Mucosa of stomach (tissue), 1 donor: ENCODE results near the gene MX1.
A peak's percentile ranks its signal among the peaks of the same experiment; 100 is the strongest.

Source experiments
- H3K27me3 ChIP-seq: one replicate; pipeline ENCODE4 v1.7.0; 2013; ENCODE audit warnings: mild to moderate bottlenecking, low read length; ENCODE audit not compliant: control insufficient read depth, insufficient read depth
- H3K36me3 ChIP-seq: one replicate; pipeline ENCODE4 v1.7.0; 2013; ENCODE audit warnings: low read length; ENCODE audit not compliant: control insufficient read depth, insufficient read depth
- H3K4me1 ChIP-seq: one replicate; pipeline ENCODE4 v1.7.0; 2013; ENCODE audit warnings: mild to moderate bottlenecking, low read length; ENCODE audit not compliant: control insufficient read depth, insufficient read depth
- H3K4me3 ChIP-seq: one replicate; pipeline ENCODE4 v1.7.0; 2013; ENCODE audit warnings: low read length
- H3K9ac ChIP-seq: one replicate; pipeline ENCODE4 v1.7.0; 2013; ENCODE audit warnings: mild to moderate bottlenecking, low read length, moderate library complexity
- H3K9me3 ChIP-seq: one replicate; pipeline ENCODE4 v1.7.0; 2013; ENCODE audit warnings: mild to moderate bottlenecking, low read length, moderate library complexity; ENCODE audit not compliant: control insufficient read depth
- donor health status: Pancreatic carcinoma.

MX1 gene, protein sequence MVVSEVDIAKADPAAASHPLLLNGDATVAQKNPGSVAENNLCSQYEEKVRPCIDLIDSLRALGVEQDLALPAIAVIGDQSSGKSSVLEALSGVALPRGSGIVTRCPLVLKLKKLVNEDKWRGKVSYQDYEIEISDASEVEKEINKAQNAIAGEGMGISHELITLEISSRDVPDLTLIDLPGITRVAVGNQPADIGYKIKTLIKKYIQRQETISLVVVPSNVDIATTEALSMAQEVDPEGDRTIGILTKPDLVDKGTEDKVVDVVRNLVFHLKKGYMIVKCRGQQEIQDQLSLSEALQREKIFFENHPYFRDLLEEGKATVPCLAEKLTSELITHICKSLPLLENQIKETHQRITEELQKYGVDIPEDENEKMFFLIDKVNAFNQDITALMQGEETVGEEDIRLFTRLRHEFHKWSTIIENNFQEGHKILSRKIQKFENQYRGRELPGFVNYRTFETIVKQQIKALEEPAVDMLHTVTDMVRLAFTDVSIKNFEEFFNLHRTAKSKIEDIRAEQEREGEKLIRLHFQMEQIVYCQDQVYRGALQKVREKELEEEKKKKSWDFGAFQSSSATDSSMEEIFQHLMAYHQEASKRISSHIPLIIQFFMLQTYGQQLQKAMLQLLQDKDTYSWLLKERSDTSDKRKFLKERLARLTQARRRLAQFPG

DNA sequence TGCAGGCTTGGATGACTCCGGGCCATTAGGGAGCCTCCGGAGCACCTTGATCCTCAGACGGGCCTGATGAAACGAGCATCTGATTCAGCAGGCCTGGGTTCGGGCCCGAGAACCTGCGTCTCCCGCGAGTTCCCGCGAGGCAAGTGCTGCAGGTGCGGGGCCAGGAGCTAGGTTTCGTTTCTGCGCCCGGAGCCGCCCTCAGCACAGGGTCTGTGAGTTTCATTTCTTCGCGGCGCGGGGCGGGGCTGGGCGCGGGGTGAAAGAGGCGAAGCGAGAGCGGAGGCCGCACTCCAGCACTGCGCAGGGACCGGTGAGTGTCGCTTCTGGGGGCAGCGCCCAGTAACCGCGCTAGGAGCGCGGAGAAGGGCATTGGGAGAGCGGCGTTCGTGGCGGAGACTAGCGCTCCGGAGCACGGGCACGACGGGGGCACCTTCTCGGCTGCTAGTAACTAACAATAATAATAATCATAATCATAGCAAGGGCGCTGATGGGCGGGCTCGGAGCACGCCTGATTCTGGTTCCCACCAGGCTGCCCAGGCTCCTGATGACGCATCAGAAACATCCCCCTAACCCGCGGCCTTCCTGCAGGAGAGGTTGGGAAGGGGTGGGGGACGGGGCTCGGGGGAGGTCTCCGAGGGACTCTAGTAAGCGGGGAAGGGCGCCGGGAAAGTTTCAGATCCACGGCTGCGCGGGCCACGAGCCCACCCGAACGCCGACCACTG, at the start of gene MX1:
Gene MX1 (plus strand): TSS at position 286 of the 722 bp plus-strand sequence. CDS start 5,832 bp downstream, outside the sequence.
- peak within 1 kb of the TSS; percentile 54 for H3K4me3 ChIP-seq
- H3K9ac ChIP-seq: peak within 1 kb of the TSS; percentile 85
- no peaks in the 10 kb centered on the region for H3K36me3 ChIP-seq
- no peaks in the 10 kb centered on the region for H3K27me3 ChIP-seq
- peaks cover 25% of the 10 kb centered on the region for H3K4me1 ChIP-seq
- H3K9me3 ChIP-seq: no peaks in the 10 kb centered on the region

DNA sequence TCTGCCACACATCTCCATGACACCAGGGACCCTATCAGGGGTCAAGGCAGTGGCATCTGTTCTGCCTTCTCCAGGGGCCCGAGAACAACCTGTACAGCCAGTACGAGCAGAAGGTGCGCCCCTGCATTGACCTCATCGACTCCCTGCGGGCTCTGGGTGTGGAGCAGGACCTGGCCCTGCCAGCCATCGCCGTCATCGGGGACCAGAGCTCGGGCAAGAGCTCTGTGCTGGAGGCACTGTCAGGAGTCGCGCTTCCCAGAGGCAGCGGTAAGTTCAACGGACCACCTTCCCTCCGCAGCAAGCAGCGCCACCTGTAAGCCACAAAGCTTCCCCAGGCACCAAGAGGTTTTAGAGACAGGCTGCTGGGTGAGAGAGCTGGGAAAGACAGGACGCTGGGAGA, 48.3 kb upstream of the MX1 start:
- no peaks in the 10 kb centered on the region for H3K27me3 ChIP-seq
- H3K4me1 ChIP-seq: peaks cover 5% of the 10 kb centered on the region
- H3K36me3 ChIP-seq: no peaks in the 10 kb centered on the region
- no peak overlapping the region for H3K4me3 ChIP-seq
- H3K9me3 ChIP-seq: no peaks in the 10 kb centered on the region
- no peak overlapping the region for H3K9ac ChIP-seq

DNA sequence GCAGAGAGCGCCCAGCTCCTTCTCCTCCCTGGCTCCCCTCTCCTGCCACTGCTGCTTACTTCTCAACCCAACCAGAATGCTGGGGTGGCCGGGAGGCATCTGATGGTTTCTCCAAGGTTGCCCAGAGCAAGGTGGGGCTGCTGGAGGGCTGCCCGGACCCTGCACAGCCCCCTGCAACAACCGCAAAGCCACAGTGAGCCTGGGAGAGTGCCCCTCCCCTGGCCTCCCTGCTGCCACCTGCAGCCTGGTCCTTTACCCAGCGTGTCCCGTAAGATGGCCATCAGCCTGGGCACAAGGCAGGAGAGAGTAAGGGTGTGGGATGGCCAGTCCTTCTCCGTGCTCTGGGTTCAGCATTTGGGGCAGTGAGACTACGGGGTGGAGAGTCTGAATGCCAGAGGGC, 47.2 kb upstream of the MX1 start:
- Histone ChIP-seq H3K9me3 (no peaks in the 10 kb centered on the region), H3K36me3 (no peaks in the 10 kb centered on the region), H3K27me3 (no peaks in the 10 kb centered on the region), H3K4me3 (no peak overlapping the region), H3K9ac (no peak overlapping the region), H3K4me1 (no peaks in the 10 kb centered on the region)

DNA sequence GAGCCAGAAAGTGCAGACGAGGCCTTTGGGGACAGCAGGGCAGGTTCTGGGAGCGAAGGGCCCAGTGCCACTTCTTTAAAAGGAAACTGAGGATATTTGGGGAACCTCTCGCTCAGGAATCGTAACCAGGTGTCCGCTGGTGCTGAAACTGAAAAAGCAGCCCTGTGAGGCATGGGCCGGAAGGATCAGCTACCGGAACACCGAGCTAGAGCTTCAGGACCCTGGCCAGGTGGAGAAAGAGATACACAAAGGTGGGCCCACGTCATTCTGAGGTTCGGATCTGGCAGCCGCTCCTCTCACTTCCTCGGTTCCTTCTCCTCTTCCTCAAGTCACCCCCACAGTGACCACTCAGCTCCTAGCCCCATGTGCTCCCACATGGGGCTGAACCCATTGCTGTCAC, 46.1 kb upstream of the MX1 start:
- H3K4me3 ChIP-seq: no peak overlapping the region
- no peak overlapping the region for H3K9ac ChIP-seq
- no peaks in the 10 kb centered on the region for H3K36me3 ChIP-seq
- H3K9me3 ChIP-seq: no peaks in the 10 kb centered on the region
- H3K4me1 ChIP-seq: no peaks in the 10 kb centered on the region
- no peaks in the 10 kb centered on the region for H3K27me3 ChIP-seq

DNA sequence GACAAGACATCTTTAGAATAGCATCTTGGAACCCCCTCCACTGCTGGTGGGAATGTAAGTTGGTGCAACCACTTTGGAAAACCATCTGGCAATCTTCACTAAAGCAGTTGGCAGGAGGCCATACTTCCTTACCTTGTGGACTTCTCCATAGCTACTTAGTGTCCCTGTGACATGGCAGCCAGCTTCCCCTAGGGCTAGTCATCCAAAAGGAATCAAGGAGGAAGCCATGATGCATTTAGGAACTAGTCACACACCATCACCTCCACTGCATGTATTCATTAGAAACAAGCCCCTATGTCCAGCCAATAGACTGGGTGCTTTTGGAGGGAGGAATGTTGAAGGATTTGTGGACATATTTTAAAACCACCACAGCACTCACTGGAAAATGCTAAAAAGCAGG, 44.3 kb upstream of the MX1 start:
- H3K36me3 ChIP-seq: peaks cover 5% of the 10 kb centered on the region
- no peak overlapping the region for H3K9ac ChIP-seq
- no peaks in the 10 kb centered on the region for H3K4me1 ChIP-seq
- H3K27me3 ChIP-seq: no peaks in the 10 kb centered on the region
- no peaks in the 10 kb centered on the region for H3K9me3 ChIP-seq
- no peak overlapping the region for H3K4me3 ChIP-seq

DNA sequence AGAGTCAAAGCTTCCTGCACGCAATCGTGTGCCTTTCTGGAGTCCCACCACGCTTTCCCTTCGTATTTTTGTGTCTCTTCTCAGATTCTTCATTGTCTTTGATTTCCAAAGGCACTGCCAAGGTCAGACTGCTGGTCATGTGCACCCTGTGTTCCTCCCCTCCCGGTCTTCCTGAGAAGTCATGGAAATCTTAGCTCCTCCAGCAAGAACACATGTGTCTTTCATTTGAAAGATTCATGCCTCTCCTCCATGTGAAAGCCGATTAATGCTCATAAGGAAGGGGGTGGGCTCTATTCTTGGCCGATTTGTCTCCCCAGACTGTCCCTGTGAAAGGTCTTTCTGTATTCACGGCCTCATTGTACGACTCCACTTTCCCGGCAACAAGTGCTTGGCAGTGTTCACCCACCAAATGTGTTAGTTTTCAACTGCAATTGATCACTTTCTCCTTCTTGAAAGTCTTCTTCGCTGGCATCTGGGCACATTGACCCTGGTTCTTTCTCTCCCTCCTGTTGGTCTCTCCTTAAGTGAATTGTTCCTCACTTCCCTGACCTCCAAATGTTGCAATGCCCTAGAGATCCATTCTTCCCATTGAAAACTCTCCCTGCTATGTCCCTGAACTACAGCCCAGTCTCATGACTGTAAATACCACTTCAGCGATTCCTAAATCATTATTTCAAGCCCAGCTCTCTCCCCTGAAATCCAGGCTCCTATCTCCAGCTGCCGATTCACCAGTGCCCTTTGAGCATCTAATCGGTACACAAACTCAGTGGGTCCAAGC, 38.8 kb upstream of the MX1 start:
- no peaks in the 10 kb centered on the region for H3K9me3 ChIP-seq
- H3K4me3 ChIP-seq: no peak overlapping the region
- H3K27me3 ChIP-seq: no peaks in the 10 kb centered on the region
- H3K4me1 ChIP-seq: no peaks in the 10 kb centered on the region
- no peak overlapping the region for H3K9ac ChIP-seq
- H3K36me3 ChIP-seq: peaks cover 5% of the 10 kb centered on the region

DNA sequence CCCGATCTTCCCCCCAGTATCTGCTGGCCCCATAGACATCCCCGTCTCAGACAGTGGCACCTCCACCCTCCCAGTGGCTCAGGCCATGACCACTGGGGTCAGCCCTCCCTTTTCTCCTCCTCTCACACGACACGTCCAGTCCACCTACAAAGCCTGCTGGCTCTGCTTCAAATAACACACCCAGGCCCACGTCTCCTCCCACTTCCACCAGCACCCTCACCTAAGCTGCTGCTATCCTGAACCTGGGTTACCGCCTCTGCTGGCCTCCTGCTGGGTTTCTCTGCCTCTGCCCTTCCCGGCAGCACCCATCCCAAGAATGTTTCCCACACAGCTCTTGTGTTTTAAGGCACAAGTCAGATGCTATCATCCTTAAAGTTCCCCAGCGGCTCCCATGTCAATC, 38.2 kb upstream of the MX1 start:
- Histone ChIP-seq H3K27me3 (no peaks in the 10 kb centered on the region), H3K9me3 (no peaks in the 10 kb centered on the region), H3K36me3 (peaks cover 5% of the 10 kb centered on the region), H3K4me1 (no peaks in the 10 kb centered on the region), H3K4me3 (no peak overlapping the region), H3K9ac (no peak overlapping the region)

DNA sequence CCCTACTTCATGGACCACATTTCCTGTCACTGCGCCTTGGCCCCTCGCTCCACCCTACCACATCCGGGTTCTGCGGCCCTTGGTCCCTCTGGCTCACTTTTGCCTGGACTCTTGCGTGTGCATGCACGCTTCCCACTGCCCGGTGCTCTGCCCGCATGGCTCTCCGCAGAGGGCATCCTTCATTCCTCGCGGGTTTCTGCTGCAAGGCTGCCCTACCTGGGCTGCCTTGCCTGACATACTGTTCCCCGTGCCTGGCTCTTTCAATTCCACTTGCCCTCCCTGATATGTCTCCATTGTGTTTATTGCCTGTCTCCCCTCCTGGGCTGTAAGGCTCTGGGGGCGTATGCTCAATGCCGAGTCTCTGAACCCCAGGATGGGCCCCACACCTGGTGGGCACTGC, 37.8 kb upstream of the MX1 start:
- no peaks in the 10 kb centered on the region for H3K9me3 ChIP-seq
- H3K9ac ChIP-seq: no peak overlapping the region
- no peaks in the 10 kb centered on the region for H3K27me3 ChIP-seq
- H3K36me3 ChIP-seq: peaks cover 5% of the 10 kb centered on the region
- no peak overlapping the region for H3K4me3 ChIP-seq
- no peaks in the 10 kb centered on the region for H3K4me1 ChIP-seq

DNA sequence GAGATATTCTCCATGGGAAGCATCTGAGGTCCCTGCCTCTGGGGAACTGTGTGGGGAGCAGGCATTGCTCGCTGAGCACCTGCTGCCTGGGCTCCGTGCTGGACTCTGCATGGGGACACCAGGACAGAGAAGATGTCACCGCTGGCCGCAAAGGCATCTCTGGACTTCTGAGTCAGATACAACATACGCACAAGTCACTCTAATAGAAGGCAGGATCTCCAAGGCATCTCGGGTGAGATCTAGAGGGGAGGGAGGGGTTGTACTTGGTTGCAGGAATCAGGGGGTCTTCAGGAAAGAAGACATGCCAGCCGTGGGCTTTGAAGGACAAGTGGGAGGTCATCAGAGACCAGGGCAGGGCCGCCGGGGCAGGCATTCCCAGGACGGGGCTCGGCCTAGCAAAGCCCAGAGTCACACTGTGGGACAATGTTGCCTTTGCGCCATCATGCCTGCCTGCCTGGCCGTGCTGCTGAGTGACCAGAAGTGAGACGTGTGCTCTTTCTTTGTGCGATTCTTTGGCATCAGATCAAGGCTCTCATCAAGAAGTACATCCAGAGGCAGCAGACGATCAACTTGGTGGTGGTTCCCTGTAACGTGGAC, 35.9 kb upstream of the MX1 start:
- no peaks in the 10 kb centered on the region for H3K4me1 ChIP-seq
- H3K27me3 ChIP-seq: no peaks in the 10 kb centered on the region
- no peak overlapping the region for H3K4me3 ChIP-seq
- peaks cover 5% of the 10 kb centered on the region for H3K36me3 ChIP-seq
- no peak overlapping the region for H3K9ac ChIP-seq
- H3K9me3 ChIP-seq: no peaks in the 10 kb centered on the region

DNA sequence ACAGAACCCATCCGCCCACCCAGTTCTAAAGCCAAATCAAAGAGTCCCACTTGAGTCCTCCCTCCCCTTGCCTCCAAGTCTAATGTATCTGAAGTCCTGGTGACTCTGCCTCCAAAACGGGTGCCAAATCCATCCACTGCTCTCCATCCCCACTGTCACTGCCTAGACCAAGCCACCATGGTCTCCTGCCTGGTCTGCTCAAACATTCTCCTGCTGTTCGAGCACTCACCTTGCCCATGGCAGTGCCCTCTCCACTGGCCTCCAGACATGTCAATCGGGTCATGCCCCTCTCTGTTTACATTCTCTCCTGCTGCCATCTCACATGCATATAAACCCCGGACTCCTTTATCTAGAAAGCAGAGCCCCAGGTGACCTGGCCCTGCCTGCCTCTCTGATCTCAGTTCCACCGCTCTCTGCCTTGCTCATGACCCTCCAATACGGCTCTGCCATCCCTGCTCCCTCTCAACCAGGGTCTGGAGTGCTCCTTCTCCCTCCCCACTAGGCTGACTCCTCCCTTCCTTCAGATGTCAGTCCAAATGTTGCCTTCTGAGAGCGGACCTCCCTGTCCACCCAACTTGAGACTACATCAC, 32.1 kb upstream of the MX1 start:
- no peaks in the 10 kb centered on the region for H3K9me3 ChIP-seq
- H3K36me3 ChIP-seq: no peaks in the 10 kb centered on the region
- peaks cover 20% of the 10 kb centered on the region for H3K4me1 ChIP-seq
- H3K4me3 ChIP-seq: no peak overlapping the region
- H3K9ac ChIP-seq: no peak overlapping the region
- H3K27me3 ChIP-seq: no peaks in the 10 kb centered on the region

DNA sequence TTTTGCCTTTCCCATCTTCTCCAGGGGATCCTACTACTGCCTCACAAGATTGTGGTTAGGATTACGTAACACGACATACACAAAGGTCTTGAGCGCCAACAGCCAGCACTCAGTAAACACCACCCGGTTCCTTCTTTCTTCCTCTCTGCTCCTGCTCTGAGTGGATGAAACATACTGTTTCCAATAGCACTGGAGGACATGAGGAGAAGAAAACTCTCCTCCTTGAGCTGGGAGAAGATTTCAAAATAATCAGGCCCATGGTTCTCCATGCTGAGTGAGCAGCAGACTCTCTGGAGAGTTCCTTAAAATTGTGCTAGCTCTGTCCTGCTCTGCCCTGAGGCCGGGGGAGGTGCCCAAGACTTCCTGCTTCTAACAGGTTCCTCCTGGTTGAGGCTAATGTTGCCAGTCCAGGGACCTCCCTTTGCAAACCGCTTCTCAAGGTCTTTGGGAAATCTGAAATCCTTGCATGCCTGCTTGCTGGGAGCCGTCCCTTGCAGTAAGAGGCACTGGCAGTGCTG, 29.4 kb upstream of the MX1 start:
- Histone ChIP-seq H3K9ac (peak overlapping the region; percentile 19), H3K4me1 (peaks cover 20% of the 10 kb centered on the region), H3K9me3 (no peaks in the 10 kb centered on the region), H3K4me3 (no peak overlapping the region), H3K36me3 (no peaks in the 10 kb centered on the region), H3K27me3 (no peaks in the 10 kb centered on the region)
